GM15510 (cell line): ENCODE measurements around the gene F10.

Source experiments
- POLR2A ChIP-seq: IDR thresholded peaks from 3 replicates; pipeline ENCODE4 v1.6.1; 2011; ENCODE audit warnings: borderline replicate concordance; ENCODE audit not compliant: insufficient read length; ENCODE audit errors: extremely low read depth

Gene F10

GRCh38 chr13:113083402-113084061, 39.1 kb upstream of the F10 start:
- no peak for TF ChIP-seq POLR2A

DNA sequence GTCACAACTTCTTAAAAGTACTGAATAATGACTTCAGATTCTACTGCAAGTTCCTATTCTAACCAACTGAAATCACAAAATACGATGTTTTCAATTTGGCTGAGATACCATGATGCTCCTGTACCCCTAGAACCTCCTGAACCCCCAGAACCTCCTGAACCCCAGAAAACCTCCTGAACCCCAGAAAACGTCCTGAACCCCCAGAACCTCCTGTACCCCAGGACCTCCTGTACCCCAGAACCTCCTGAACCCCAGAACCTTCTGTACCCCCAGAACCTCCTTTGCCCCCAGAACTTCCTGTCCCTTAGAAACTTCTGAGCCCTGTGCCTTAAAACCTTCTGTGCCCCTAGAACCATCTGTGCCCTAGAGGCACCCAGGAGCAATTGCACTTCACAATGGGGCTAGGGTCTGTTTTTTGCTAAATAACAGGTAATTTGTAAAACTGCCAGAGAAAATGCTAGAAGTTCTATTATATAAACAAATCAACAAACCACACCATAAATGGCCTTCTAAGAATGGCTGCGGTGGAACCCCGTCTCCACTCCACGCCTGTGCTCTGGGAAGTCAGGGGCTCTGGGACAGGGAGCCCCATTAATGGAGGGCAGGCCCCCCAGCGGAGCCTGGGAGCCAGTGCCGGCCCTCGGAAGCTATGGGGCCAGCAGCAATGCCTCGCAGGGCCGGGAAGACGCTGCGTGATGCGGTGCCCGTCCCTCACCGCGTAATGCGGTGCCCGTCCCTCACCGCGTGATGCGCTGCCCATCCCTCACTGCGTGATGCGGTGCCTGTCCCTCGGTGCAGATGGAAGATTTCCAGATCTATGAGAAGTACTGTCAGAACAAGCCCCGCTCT, 38.3 kb upstream of the F10 start:
- no peak for TF ChIP-seq POLR2A

DNA sequence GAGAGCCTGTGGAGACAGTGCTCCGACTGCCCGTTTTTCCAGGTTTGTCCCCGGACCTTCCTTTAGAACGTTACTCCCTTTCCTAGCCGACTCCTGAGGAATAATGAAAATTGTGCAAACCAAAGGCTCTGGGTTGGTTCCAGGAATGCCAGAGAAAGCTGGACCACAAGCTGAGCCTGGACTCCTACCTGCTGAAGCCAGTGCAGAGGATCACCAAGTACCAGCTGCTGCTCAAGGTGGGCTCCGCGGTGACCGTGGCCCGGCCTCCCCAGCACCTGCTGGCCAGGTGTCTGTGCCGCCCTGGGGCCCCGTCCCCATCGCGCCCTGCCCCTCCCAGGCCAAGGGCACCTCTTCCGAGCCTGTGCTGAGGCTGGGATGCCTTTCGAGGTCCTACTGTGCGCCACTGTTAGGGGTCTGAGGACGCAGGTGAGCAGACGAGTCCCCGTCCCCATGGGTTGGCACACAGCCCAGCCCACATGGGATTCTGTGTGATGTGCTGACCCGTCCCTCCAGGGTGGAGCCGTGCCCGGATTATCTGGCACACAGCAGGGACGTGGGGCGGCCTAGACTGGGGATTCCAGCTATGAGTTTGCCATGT, 37.6 kb upstream of the F10 start:
- no peak for TF ChIP-seq POLR2A

GRCh38 chr13:113086031-113086750, 36.4 kb upstream of the F10 start:
- TF ChIP-seq POLR2A, result no peak

DNA sequence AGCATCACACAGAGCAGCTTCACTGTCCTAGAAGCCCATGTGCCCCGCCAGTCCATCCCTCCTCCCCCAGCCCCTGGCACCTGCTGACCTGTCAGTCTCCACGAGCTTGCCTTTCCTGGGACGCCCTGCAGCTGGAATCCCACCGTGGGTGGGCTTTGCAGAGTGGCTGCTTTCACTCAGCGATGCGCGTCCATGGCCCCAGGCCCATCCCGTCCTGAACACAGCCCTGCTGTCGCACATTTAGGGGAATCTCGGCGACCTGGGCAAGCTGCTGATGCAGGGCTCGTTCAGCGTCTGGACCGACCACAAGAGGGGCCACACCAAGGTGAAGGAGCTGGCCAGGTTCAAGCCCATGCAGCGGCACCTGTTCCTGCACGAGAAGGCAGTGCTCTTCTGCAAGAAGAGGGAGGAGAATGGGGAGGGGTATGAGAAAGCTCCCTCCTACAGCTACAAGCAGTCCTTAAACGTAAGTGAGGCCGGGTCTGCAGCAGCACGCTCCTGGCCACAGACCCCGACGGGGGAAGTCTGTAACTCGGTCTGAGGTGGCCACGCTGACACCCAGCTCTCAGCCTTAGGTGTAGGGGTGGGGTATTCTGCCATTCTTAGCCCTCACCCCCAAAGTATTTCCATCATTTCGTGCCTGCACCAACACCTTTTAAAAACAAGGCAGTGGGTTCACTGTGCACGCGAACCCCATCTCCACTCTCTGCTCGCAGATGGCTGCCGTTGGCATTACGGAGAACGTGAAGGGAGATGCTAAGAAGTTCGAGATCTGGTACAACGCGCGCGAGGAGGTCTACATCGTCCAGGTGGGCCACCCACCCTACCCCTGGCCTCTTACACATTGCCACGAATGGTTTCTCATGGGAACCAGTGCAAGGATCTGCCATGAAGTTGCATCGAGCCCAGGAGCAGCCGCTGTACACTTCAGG, 35.3 kb upstream of the F10 start:
- no peak for TF ChIP-seq POLR2A

DNA sequence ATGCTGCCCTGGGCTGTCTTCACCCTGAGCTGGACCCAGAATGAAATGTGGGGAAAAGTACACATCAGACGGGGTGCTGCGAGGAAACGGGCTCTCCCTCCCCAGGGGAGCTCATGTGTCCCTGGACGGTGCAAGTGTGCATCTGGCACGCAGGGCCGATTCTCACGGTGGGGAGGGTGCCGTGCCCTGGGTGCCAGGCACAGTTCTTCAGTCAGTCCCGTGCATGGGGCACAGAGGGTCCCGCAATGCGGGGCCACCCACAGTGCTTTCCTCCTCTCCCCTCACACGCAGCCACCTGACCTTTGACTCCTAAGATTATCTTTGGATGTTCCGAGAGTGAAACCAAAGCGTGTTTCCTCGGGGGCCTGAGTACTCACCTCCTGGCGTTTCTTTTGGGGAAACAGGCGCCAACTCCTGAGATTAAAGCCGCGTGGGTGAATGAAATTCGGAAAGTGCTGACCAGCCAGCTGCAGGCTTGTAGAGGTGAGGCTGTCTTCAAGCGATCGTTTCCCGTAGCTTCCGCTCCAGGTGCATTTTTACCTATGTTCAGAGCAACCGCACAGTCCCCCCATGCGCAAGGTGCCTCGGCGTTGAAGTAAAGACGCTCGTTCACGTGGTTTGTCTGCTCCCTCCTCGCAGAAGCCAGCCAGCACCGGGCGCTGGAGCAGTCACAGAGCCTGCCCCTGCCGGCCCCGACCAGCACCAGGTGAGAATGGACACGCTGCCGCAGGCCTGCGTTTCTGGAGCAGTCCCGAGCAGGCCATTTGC, 34.5 kb upstream of the F10 start:
- no peak for TF ChIP-seq POLR2A

- TF ChIP-seq POLR2A, result no peak
Measured at GRCh38 chr13:113088691-113089020, 33.9 kb upstream of the F10 start.

GRCh38 chr13:113089693-113090414, 32.7 kb upstream of the F10 start:
- no peak for TF ChIP-seq POLR2A

DNA sequence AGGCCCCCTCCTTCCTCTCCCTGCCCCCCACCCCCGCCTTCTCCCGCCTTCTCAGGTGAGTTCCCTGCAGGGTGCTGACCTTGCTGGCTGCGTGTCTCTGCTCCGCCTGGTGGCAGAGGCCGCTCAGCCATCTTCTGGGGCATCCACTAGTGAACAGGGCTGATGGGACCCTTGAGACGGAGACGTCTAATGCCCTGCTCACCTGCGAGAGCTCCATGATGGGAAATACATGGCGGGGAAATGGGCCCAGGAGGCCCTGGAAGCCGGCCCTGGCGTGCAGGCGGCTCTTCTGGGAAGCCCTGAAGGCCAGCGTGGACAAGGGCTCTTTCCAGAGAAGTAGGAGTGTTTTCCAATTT, 32.2 kb upstream of the F10 start:
- no peak for TF ChIP-seq POLR2A

- no peak for TF ChIP-seq POLR2A
Measured at GRCh38 chr13:113090806-113091205, 31.8 kb upstream of the F10 start.

DNA sequence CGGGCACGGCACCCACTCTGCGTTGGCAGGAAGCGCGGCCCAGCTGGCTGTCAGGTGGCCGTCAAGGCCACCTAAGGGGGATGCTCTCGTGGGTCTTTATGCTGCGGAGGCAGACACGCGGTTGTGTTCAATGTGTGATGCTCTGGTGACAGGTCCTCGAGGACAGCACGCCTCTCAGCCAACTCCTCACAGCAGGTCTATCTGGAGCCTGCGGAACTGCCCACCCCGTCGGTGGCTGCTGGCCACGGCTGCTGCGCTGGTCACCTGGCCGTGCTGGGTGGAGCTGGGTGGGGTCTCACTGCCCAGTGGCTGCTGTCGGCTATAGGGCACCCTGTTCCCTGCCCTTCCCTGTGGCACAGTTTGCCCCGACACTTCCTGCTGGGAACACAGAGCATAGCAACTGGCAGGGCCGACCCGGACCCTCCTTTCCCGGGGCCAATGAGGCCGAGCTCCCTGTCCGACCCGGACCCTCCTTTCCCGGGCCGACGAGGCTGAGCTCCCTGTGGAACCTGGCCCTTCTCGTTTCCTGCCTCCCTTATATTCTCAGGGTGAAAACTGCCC, 31.3 kb upstream of the F10 start:
- no peak for TF ChIP-seq POLR2A

- no peak for TF ChIP-seq POLR2A
Measured at GRCh38 chr13:113091891-113092775, 30.5 kb upstream of the F10 start.
